Measurements from ENCODE around the gene RDH14. TPM values are rescaled to one million over a fixed set of nuclear protein-coding genes. Genes with fewer than 3 reads are reported as not detected.

The RDH14 gene
- 10 to 100 TPM; 23.5 to 35.8 (median 31.6) TPM for total RNA-seq

GRCh38 chr2:18560031-18560796 is at the start of gene RDH14:
TSS of gene RDH14 (minus strand) at chr2:18560653. CDS start at chr2:18560572, 81 bp downstream.
- ATAC-seq (ENCODE audit: low FRiP score): peak; percentile 98
- peak; percentile 81 for DNase-seq (ENCODE audit: low spot score)
- no peak for TF ChIP-seq CTCF (IDR thresholded peaks at IDR 0.05)

GRCh38 chr2:18610090-18610489 is 49.6 kb upstream of the RDH14 start:
- no peak for TF ChIP-seq CTCF (IDR thresholded peaks at IDR 0.05)
- DNase-seq (ENCODE audit: low spot score) (no peak), ATAC-seq (ENCODE audit: low FRiP score) (no peak)

GRCh38 chr2:18605115-18605514 is 44.7 kb upstream of the RDH14 start:
- DNase-seq (ENCODE audit: low spot score): no peak
- ATAC-seq (ENCODE audit: low FRiP score): no peak
- TF ChIP-seq CTCF (IDR thresholded peaks at IDR 0.05): no peak

GRCh38 chr2:18604531-18604885 is 44.1 kb upstream of the RDH14 start:
- no peak for TF ChIP-seq CTCF (IDR thresholded peaks at IDR 0.05)

GRCh38 chr2:18603854-18604530 is 43.5 kb upstream of the RDH14 start:
- DNase-seq (ENCODE audit: low spot score) (no peak), ATAC-seq (ENCODE audit: low FRiP score) (no peak)
- TF ChIP-seq CTCF (IDR thresholded peaks at IDR 0.05): no peak

More at GRCh38 chr2:18604531-18604885, 44.1 kb upstream of the RDH14 start:
- ATAC-seq (ENCODE audit: low FRiP score) (no peak), DNase-seq (ENCODE audit: low spot score) (no peak)

- ATAC-seq (ENCODE audit: low FRiP score) (no peak), DNase-seq (ENCODE audit: low spot score) (no peak)
- no peak for TF ChIP-seq CTCF (IDR thresholded peaks at IDR 0.05)
Observed at GRCh38 chr2:18602298-18602697, 41.8 kb upstream of the RDH14 start.

- DNase-seq (ENCODE audit: low spot score) (no peak), ATAC-seq (ENCODE audit: low FRiP score) (no peak)
- TF ChIP-seq CTCF (IDR thresholded peaks at IDR 0.05): no peak
Observed at GRCh38 chr2:18600255-18600613, 39.8 kb upstream of the RDH14 start.
